ENCODE measurements around the gene EGFL7.

Gene EGFL7

GRCh38 chr9:136665704-136666371, 3.1 kb downstream of the EGFL7 start:
- no peak overlapping the region for H3K4me3 ChIP-seq (ENCODE audit: low read depth, low read length)
- no peak for TF ChIP-seq CTCF (IDR thresholded peaks at IDR 0.05)
- H3K36me3 ChIP-seq (ENCODE audit: control insufficient read depth, insufficient read depth, low read length), result no peaks in the 10 kb centered on the region
- peaks cover 2% of the 10 kb centered on the region for H3K4me1 ChIP-seq
- no peak overlapping the region for H2AFZ ChIP-seq
- peak overlapping the region; percentile 35 for H3K4me2 ChIP-seq (ENCODE audit: low read length)
- H3K9me3 ChIP-seq (ENCODE audit: control insufficient read depth, low read length), result no peaks in the 10 kb centered on the region
- H3K79me2 ChIP-seq, result no peaks in the 10 kb centered on the region
- H3K27ac ChIP-seq, result no peak overlapping the region
- no peaks in the 10 kb centered on the region for H3K27me3 ChIP-seq (ENCODE audit: control insufficient read depth, insufficient read depth, low read length)
- H3K9ac ChIP-seq, result no peak overlapping the region

- H3K4me1 ChIP-seq, result peaks cover 2% of the 10 kb centered on the region
- H3K79me2 ChIP-seq, result no peaks in the 10 kb centered on the region
- H3K27ac ChIP-seq, result no peak overlapping the region
- no peaks in the 10 kb centered on the region for H3K36me3 ChIP-seq (ENCODE audit: control insufficient read depth, insufficient read depth, low read length)
- peak overlapping the region; percentile 35 for H3K4me2 ChIP-seq (ENCODE audit: low read length)
- no peak overlapping the region for H2AFZ ChIP-seq
- no peaks in the 10 kb centered on the region for H3K9me3 ChIP-seq (ENCODE audit: control insufficient read depth, low read length)
- no peaks in the 10 kb centered on the region for H3K27me3 ChIP-seq (ENCODE audit: control insufficient read depth, insufficient read depth, low read length)
- no peak overlapping the region for H3K9ac ChIP-seq
- TF ChIP-seq CTCF (IDR thresholded peaks at IDR 0.05), result no peak
- peak overlapping the region; percentile 27 for H3K4me3 ChIP-seq (ENCODE audit: low read depth, low read length)
These were observed 3.9 kb downstream of the EGFL7 start for GRCh38 chr9:136666372-136667213.

GRCh38 chr9:136667214-136667939, 4.7 kb downstream of the EGFL7 start:
- Histone ChIP-seq H3K4me3 (ENCODE audit: low read depth, low read length) (peak overlapping the region; percentile 37), H3K4me2 (ENCODE audit: low read length) (peak overlapping the region; percentile 17), H3K4me1 (peaks cover 2% of the 10 kb centered on the region), H3K9ac (no peak overlapping the region), H3K27me3 (ENCODE audit: control insufficient read depth, insufficient read depth, low read length) (no peaks in the 10 kb centered on the region), H3K79me2 (no peaks in the 10 kb centered on the region), H2AFZ (no peak overlapping the region), H3K9me3 (ENCODE audit: control insufficient read depth, low read length) (no peaks in the 10 kb centered on the region), H3K36me3 (ENCODE audit: control insufficient read depth, insufficient read depth, low read length) (no peaks in the 10 kb centered on the region), H3K27ac (no peak overlapping the region)
- no peak for TF ChIP-seq CTCF (IDR thresholded peaks at IDR 0.05)

GRCh38 chr9:136667940-136668760, 5.4 kb downstream of the EGFL7 start:
- H3K4me1 ChIP-seq, result peaks cover 2% of the 10 kb centered on the region
- no peak overlapping the region for H3K27ac ChIP-seq

More at GRCh38 chr9:136667940-136668760, 5.4 kb downstream of the EGFL7 start:
- H3K9ac ChIP-seq, result no peak overlapping the region
- H3K27me3 ChIP-seq (ENCODE audit: control insufficient read depth, insufficient read depth, low read length), result no peaks in the 10 kb centered on the region
- H3K4me2 ChIP-seq (ENCODE audit: low read length), result no peak overlapping the region
- TF ChIP-seq CTCF (IDR thresholded peaks at IDR 0.05), result no peak
- no peaks in the 10 kb centered on the region for H3K79me2 ChIP-seq
- no peaks in the 10 kb centered on the region for H3K36me3 ChIP-seq (ENCODE audit: control insufficient read depth, insufficient read depth, low read length)
- H3K4me3 ChIP-seq (ENCODE audit: low read depth, low read length), result peak overlapping the region; percentile 37
- no peak overlapping the region for H2AFZ ChIP-seq
- no peaks in the 10 kb centered on the region for H3K9me3 ChIP-seq (ENCODE audit: control insufficient read depth, low read length)
